Fibroblast of skin of scalp (primary cell): ENCODE results near the gene ADARB2.
"Not testable (repeated sequence)": the region's sequence is repeated elsewhere in the genome, so short reads cannot be mapped to it uniquely, and the experiment has no call there.

Source experiments
- DNase-seq: peaks from one replicate; pipeline ENCODE4 v3.0.0-alpha.2; 2013

Gene ADARB2

GRCh38 chr10:1161315-1161673 lies 576.0 kb downstream of the ADARB2 start:
- not testable (repeated sequence) for DNase-seq

DNA sequence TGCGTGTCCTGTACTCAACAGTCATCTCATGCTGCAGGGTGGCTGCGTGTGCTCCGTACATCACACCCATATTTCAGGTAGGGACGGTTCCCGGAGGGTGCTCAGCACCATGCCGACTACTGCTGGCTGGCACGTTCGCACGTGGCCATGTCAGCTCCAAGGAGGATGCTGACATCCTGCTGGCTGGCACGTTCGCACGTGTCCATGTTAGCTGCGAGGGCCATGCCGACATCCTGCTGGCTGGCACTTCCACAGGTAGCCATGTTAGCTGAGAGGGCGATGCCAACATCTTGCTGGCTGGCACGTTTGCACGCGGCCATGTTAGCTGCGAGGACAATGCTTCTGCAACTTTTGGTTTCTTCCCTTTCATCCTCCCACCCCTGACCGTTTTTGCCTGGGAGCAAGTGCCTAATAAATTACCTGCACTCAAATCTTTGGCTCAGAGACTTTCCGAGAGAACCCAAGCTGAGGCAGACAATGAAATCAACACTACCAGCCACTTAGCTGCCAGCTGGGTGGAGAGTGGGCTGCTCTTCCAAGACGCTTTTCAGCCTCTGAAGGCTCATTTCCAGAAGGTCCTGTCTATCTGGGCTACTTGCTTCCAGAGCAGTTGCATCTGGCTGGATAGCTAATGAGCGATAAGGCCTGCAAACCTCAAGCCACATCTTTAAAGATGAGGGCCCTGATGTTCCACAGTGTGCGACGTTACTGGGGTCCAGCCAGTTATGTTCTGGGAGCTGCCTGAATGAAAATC lies 576.6 kb downstream of the ADARB2 start:
- no peak for DNase-seq

DNA sequence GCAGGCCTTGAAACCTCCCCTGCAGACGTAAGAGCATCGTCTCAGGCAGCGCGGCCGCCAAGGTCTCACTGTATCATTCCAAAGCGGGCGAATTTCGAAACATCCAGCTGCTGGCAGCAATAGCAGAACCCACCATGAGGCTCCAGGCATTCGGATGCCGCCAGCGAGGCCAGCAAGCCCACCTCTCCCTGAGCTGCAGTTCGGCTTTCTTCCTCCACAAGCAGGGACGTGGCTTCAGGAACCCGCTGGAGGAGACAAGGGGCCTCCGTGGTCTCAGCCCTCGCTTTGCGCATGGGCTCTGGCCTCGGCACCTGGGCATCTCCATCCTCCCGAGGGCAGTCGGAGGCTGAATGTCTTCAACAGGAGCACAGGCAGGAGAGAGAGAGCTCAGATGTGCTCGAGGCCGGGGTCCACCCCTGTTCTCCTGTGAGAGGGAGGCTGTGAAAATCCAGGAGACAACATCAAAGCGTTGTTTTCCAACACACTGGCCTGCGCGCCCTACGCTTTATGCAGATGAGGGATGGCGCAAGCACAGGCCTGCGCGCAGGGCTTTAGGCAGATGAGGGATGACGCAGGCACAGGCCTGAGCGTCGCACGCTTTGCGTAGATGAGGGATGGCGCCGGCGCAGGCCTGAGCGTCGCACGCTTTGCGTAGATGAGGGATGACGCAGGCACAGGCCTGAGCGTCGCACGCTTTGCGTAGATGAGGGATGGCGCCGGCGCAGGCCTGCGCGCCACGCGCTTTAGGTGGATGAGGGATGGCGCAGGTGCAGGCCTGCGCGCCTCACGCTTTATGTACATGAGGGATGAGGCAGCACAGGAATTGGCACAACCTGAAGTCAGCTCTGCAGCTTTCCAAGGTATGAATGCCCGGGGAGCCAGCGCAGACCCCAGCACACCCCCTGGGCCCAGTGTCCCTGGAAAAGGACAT lies 577.9 kb downstream of the ADARB2 start:
- no peak for DNase-seq

GRCh38 chr10:1158536-1158935 lies 578.8 kb downstream of the ADARB2 start:
- not testable (repeated sequence) for DNase-seq

- no peak for DNase-seq
Observed at GRCh38 chr10:1158066-1158465, 579.3 kb downstream of the ADARB2 start.

- no peak for DNase-seq
Observed at GRCh38 chr10:1157615-1157933, 579.8 kb downstream of the ADARB2 start.

DNA sequence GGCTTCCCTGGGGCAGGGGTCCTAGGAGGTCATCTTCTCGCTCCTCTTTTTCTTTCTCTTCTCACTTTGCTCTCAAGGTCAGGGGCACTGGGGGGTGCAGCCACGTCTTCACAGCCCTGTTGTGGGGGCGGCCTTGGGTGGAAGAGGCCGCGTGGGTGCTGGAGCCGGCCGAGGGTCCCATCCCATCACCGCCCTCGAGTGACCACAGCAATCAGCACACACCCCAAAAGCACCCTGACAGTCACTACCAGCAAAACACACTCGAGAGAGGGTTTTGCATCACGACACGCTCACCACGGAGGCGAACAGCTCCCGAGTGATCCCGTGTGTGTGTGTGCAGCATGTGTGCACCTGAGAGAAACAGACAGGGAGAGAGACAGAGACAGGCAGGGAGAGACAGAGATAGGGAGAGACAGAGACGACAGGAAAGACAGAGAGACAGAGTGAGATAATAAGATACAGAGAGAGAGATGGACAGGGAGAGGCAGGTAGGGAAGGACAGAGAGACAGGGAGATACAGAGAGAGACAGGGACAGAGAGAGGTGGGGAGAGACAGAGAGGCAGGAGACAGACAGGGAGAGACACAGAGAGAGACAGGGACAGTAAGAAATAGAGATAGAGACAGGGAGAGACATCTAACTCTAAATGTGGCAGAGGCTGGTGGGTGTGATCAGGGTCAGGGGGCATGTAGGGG lies 580.3 kb downstream of the ADARB2 start:
- no peak for DNase-seq

DNA sequence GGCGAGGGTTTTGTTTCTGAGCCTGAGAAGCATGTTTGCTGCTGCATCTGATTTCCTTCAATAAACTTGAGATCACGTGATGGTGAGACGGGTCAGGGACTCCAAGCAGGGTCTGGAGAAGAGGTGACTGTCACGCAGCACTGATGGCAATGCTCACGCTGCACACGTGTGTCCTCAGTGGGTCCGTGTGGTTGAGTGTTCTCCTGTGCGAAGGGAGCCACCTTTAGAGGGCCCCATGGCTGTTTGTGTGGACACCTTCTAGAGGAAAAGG lies 580.8 kb downstream of the ADARB2 start:
- no peak for DNase-seq

- no peak for DNase-seq
Observed at GRCh38 chr10:1155791-1156615, 581.3 kb downstream of the ADARB2 start.

DNA sequence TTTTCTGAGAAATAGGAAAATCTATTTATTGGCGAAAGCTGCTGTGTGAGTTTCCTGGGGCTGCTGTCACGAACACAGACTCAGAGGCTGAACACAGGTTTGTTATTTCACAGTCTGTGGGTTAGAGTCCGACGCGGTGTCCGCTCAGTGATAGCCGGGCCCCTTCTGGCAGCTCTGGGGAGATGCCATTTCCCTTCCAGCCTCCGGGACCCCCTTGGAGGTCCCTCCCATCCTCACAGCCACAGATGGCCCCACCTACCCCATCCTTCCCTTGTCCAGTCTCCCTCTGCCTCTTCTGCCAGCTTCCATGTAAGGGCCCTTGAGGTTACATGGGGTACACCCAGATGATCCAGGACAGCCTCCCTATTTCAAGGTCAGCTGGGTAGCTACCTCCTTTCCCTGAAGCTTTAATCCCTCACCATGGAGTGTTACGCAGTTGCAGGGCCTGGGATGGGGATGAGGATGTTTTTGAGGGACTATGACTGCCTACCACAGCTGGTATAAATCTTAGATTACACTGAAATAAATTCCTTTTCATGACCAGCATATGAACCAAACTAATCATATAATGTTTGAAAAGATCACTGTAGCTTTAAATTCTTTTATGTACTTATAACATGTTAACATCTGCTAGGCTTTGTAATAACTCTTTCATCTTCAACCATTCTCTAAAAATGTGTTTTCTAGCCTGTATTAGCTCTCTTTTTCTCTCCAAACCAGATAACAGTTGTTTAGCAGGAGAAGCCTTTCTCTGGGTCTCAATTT lies 582.6 kb downstream of the ADARB2 start:
- DNase-seq: no peak

DNA sequence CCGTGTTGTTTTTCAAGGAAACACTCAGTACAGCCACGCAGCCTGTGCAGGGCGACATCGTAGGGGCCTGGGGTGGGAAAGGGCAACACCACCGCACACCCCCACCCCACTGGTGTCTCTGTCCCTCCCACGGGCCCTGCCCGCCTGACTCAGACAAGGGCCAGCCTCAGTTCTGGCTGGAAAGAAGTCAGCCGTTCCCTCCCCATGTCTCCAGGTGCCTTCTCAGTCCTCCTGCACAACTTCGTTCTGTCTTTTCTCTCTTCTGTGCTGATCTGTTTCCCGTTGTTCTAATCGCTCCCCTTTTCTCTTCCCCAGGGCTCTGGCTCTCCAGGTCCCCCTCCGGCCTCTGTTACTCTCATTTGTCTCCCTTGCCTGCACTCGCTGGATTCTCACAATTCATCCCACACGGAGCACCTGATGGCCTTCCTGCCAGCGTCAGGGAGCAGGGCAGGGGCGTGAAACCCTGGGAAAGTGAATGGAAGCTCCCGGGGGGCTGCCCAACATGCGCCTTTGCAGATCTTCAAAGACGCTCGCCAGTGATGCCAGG lies 583.4 kb downstream of the ADARB2 start:
- DNase-seq: no peak

- no peak for DNase-seq
Observed at GRCh38 chr10:1153251-1153763, 584.0 kb downstream of the ADARB2 start.

DNA sequence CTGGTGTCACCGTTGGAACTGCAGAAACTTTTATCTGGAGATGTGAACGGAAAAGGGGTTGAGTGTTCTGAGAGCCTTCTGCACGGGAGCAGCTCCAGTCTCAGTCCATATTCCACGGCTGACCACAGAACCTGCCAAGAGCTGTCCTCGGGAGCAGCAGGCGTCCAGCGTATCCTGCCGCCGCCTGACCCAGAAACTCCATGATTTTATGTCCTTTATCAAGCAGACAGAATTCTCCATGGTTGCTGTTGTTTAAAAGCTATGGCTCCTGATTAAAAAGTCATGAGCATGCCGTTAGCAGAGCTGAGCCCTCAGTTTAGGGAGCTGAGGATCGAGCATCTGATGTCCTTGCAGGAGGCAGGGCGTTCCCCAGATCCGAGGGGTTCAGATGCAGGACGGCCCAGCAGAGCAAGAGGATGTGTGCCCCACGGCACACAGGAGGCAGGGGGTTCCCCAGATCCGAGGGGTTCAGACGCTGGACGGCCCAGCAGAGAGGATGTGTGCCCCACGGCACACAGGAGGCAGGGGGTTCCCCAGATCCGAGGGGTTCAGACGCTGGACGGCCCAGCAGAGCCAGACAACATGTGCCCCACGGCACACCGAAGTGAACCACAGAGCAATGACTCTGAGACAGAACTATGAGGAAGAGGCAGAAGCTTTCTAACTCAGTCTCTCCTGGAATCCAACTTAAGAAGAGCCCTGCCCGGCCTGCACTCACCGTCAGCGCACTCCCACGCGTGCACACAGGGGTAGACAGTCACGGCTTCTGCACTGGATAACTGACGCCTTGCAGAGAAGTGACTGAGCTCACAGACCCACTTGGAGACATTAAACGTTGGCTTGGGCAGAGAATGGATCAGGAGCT lies 584.7 kb downstream of the ADARB2 start:
- DNase-seq: no peak

- no peak for DNase-seq
Observed at GRCh38 chr10:1151076-1152033, 586.0 kb downstream of the ADARB2 start.

- DNase-seq: no peak
Observed at GRCh38 chr10:1150638-1150955, 586.7 kb downstream of the ADARB2 start.

DNA sequence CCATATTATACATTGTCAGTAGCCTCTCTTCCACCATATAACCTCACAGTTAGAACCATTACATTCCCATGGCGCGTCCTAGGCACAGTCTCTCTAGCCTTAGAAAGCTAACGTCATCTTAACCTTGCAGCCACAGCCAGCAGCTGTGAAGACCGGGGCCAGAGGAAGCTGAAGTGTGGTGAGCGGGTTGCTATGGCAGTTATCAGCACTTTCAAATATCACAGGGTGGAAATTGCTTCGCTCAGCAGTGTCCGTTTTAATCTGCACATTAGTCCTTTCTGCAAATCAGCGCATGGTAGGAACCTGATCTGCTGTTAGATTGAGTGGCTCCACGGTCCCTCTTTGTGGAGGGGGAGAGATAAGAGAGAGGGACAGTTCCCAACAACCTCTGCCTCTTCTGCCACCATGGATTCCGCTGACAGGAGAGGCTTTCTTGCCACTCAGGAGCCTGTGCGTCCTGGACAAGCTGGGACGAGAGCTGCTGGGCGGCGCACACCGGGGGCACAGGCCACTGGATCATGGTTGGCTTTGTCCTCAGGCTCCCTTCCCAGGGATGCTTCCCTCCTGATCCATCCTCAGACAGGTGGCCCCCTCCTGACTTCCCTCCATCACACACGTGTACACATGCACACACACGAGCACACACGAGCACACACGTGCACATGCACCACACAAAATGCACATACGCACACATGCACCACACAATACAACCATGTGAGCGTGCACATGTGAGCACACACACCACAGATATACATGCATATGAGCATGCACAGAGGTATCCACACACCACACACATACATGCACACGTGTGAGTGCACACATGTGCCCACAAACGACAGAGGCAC lies 587.3 kb downstream of the ADARB2 start:
- no peak for DNase-seq

DNA sequence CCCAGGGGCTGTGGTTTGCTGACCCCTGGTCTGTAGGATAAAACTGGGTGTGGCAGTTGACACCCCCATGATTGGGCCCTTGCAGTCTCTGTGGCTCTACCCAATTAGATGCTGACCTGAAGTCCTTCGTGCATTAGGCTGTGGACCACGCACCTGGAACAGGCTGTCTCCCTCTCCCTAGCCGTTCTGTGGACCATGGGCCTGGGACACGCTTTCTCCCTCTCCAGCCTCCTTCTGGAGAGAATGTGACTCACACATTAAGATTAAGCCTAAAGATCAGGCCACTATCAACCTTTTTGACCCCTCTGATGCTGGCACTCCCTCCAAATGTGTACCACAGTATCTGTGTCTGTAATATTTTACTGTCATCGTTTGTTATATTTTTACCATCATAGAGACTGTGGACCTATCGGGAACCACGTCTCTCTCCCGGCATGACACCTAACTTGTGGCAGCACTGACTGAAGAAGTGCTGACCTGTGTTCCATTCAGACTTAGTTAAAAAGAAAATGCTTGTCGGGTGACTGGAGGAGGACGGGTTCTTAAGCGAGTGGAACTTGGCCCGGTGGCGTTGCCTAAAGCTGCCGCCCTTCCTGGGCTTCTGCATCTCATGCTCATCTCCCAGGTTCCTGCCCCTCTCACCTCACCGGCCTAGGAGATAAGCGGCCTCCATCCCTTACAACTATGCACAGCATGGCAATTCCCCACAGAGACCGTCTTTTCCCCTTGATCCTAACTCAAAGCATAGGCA lies 588.3 kb downstream of the ADARB2 start:
- no peak for DNase-seq

DNA sequence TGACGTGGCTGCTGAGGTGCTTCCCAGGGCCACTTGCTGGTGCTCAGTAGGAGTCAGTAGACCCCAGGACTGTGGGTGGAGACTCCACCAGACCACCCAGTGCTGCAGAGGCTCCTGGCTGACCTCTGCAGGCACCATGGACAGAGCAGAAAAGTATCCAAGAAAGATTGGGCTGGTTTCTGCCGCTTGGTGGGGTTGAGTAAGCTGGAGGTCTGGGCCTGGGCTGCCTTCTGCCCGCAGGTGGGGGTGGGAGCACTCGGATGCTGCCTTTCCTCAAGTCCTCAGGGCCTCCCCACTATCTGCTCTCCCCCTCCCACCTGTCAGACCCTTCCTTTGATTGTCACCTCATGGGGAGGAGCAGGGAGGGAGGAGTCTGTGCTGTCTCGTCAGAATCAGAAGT lies 589.5 kb downstream of the ADARB2 start:
- no peak for DNase-seq
